HG03439 (cell line): ENCODE measurements around the gene EGR1.

Experiments used
- ATAC-seq: cut with Tn5 transposase; IDR thresholded peaks from one replicate; pipeline ENCODE4 v1.9.1; 2021; ENCODE audit warnings: mild to moderate bottlenecking, moderate library complexity; ENCODE audit not compliant: unreplicated experiment

Gene EGR1

GRCh38 chr5:138465261-138466124, at the start of gene EGR1:
Gene EGR1, plus strand, starts transcription at chr5:138465479. Its CDS starts 283 bp downstream, at chr5:138465762.
- ATAC-seq: peak; percentile 61

- ATAC-seq: no peak
These were observed 46.8 kb upstream of the EGR1 start for GRCh38 chr5:138418444-138418843.

GRCh38 chr5:138425079-138425478, 40.2 kb upstream of the EGR1 start:
- ATAC-seq: no peak

- ATAC-seq: no peak
These were observed 29.3 kb upstream of the EGR1 start for GRCh38 chr5:138435943-138436342.

- no peak for ATAC-seq
These were observed 27.1 kb upstream of the EGR1 start for GRCh38 chr5:138438003-138438723.

- peak; percentile 63 for ATAC-seq
These were observed 26.4 kb upstream of the EGR1 start, which contains the start of gene REEP2 for GRCh38 chr5:138438724-138439476. Gene REEP2, plus strand, starts transcription at chr5:138439057. Its CDS starts 152 bp downstream, at chr5:138439209.

- no peak for ATAC-seq
These were observed 25.7 kb upstream of the EGR1 start for GRCh38 chr5:138439477-138440158.

GRCh38 chr5:138440159-138441073, 24.9 kb upstream of the EGR1 start:
- ATAC-seq: no peak

GRCh38 chr5:138441221-138441620, 24.1 kb upstream of the EGR1 start:
- no peak for ATAC-seq

- no peak for ATAC-seq
These were observed 21.1 kb upstream of the EGR1 start for GRCh38 chr5:138444078-138444773.

GRCh38 chr5:138444774-138445546, 20.3 kb upstream of the EGR1 start:
- ATAC-seq: no peak

GRCh38 chr5:138445547-138446271, 19.6 kb upstream of the EGR1 start:
- no peak for ATAC-seq

- ATAC-seq: no peak
These were observed 17.2 kb upstream of the EGR1 start for GRCh38 chr5:138448070-138448469.

GRCh38 chr5:138448481-138449398, 16.5 kb upstream of the EGR1 start:
- no peak for ATAC-seq

GRCh38 chr5:138449501-138450239, 15.6 kb upstream of the EGR1 start:
- ATAC-seq: peak; percentile 71

- no peak for ATAC-seq
These were observed 14.3 kb upstream of the EGR1 start for GRCh38 chr5:138450971-138451370.
